Mesothelial cell of epicardium (in vitro differentiated cells): ENCODE measurements around the gene GABPB1. TPM values are rescaled to one million over a fixed set of nuclear protein-coding genes. Genes with fewer than 3 reads are reported as not detected.

Experiments used
- DNase-seq, 2 experiments: peaks; one replicate each; pipeline ENCODE4 v3.0.0; 2021; ENCODE audit warnings: low spot score in 2 of 2; ENCODE audit not compliant: unreplicated experiment in 2 of 2
- H3K27ac Mint-ChIP-seq: 2 replicates; pipeline ENCODE4 v1.8.0; 2021; ENCODE audit warnings: mixed read lengths
- H3K27me3 Mint-ChIP-seq: 2 replicates; pipeline ENCODE4 v1.8.0; 2021; ENCODE audit warnings: low read depth, mixed read lengths
- H3K36me3 Mint-ChIP-seq: 2 replicates; pipeline ENCODE4 v1.8.0; 2021; ENCODE audit warnings: mixed read lengths
- H3K4me1 Mint-ChIP-seq: 2 replicates; pipeline ENCODE4 v1.8.0; 2021; ENCODE audit warnings: mixed read lengths
- H3K4me3 Mint-ChIP-seq: 2 replicates; pipeline ENCODE4 v1.8.0; 2021; ENCODE audit warnings: mild to moderate bottlenecking, moderate library complexity, mixed read lengths
- H3K9me3 Mint-ChIP-seq: 2 replicates; pipeline ENCODE4 v1.8.0; 2021; ENCODE audit warnings: mixed read lengths
- total RNA-seq: library from RNA; stranded (reverse); gene quantifications from 3 replicates; pipeline ENCODE4 v1.2.1, GENCODE V29; 2021
- TF ChIP-seq, protein P1 (sequence below): fragments of 200-600 bp; sonication (generic); IDR thresholded peaks from one replicate; pipeline ENCODE4 v1.5.0; 2021; ENCODE audit warnings: antibody characterized with exemption; ENCODE audit not compliant: unreplicated experiment

The GABPB1 gene
- total RNA-seq, 1 donor from 2014 or later: 24.0 TPM

DNA sequence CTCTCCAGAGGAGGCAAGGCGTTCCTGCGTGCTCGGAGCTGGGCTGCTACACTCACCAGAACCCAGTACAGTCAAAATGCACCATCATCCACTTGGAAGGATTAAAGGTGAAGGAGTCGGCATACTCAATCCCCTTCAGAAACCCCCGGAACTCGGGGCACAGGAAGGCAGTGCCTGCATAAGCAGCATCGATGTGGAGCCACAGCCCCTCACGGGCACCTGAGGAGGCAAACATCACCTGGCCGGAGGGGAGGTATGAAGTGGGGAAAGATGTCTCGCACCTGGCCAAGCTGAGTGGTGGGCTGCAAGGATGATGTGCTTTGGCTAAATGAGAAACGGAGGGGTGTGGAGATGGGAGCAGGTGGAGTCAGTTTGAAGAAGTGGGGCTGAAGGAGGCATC, 102.4 kb downstream of the GABPB1 start:
- Mint-ChIP-seq H3K4me3 (no peak overlapping the region), H3K4me1 (peaks cover 23% of the 10 kb centered on the region), H3K27ac (no peak overlapping the region), H3K9me3 (no peaks in the 10 kb centered on the region), H3K27me3 (peaks cover 13% of the 10 kb centered on the region), H3K36me3 (no peaks in the 10 kb centered on the region)
- no peak for DNase-seq
- TF ChIP-seq, protein P1, sequence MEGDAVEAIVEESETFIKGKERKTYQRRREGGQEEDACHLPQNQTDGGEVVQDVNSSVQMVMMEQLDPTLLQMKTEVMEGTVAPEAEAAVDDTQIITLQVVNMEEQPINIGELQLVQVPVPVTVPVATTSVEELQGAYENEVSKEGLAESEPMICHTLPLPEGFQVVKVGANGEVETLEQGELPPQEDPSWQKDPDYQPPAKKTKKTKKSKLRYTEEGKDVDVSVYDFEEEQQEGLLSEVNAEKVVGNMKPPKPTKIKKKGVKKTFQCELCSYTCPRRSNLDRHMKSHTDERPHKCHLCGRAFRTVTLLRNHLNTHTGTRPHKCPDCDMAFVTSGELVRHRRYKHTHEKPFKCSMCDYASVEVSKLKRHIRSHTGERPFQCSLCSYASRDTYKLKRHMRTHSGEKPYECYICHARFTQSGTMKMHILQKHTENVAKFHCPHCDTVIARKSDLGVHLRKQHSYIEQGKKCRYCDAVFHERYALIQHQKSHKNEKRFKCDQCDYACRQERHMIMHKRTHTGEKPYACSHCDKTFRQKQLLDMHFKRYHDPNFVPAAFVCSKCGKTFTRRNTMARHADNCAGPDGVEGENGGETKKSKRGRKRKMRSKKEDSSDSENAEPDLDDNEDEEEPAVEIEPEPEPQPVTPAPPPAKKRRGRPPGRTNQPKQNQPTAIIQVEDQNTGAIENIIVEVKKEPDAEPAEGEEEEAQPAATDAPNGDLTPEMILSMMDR: no peak

DNA sequence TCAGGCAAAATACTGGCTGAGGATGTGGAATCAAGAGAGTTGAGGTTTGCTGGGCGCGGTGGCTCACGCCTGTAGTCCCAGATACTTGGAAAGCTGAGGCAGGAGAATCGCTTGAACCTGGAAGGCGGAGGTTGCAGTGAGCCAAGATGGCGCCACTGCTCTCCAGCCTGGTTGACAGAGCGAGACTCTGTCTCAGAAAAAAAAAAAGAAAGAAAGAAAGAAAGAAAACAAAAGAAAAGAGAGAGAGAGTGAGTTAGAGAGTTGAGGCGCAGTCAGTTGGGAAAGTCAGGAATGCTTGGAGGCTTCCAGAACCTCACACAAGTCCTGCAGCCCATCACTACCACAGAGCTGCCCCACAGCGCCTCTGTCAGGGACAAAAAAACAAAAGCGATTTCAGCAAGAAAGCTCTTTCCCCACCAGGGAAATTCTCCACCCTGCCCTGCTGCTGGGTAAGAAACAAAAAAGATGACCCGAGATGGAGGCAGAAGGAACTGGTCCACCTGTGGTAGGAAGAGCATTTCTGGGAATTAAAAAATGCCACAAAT, 103.3 kb downstream of the GABPB1 start:
- TF ChIP-seq, protein P1: no peak
- no peak overlapping the region for H3K27ac Mint-ChIP-seq
- no peaks in the 10 kb centered on the region for H3K9me3 Mint-ChIP-seq
- peaks cover 13% of the 10 kb centered on the region for H3K27me3 Mint-ChIP-seq
- no peak for DNase-seq
- no peaks in the 10 kb centered on the region for H3K36me3 Mint-ChIP-seq
- H3K4me1 Mint-ChIP-seq: peaks cover 23% of the 10 kb centered on the region
- H3K4me3 Mint-ChIP-seq: no peak overlapping the region

GRCh38 chr15:50250760-50251394, 104.1 kb downstream of the GABPB1 start:
- no peak for DNase-seq
- Mint-ChIP-seq H3K4me1 (peaks cover 23% of the 10 kb centered on the region), H3K9me3 (no peaks in the 10 kb centered on the region), H3K27me3 (peaks cover 13% of the 10 kb centered on the region), H3K36me3 (no peaks in the 10 kb centered on the region), H3K4me3 (no peak overlapping the region), H3K27ac (no peak overlapping the region)
- TF ChIP-seq, protein P1: no peak

DNA sequence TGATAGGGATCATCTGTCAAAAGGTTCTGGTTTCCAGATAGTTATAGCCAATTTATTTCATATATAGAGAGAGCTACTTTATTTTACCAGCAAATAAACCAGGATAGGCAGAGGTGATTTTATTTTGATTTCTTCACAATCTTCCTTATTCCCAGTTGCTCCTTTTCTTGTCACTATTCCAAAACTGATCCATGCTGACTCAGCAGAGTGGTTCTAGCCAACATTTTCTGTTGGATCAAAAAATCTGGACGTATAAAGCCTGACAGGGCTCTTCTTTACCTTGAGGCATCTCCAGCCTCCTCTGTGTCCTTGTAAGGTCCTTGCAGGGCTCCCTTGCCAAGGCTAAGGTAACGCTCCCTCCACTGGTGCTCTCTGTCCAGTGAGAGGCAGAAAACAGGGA, 105.3 kb downstream of the GABPB1 start:
- TF ChIP-seq, protein P1: no peak
- Mint-ChIP-seq H3K4me1 (peaks cover 23% of the 10 kb centered on the region), H3K4me3 (no peak overlapping the region), H3K9me3 (no peaks in the 10 kb centered on the region), H3K27ac (no peak overlapping the region), H3K36me3 (no peaks in the 10 kb centered on the region), H3K27me3 (peaks cover 11% of the 10 kb centered on the region)
- DNase-seq: no peak

GRCh38 chr15:50248994-50249582, 105.9 kb downstream of the GABPB1 start:
- Mint-ChIP-seq H3K9me3 (no peaks in the 10 kb centered on the region), H3K27ac (no peak overlapping the region), H3K27me3 (peaks cover 7% of the 10 kb centered on the region), H3K36me3 (no peaks in the 10 kb centered on the region), H3K4me3 (no peak overlapping the region), H3K4me1 (peaks cover 23% of the 10 kb centered on the region)
- TF ChIP-seq, protein P1: no peak
- DNase-seq: no peak
